Lung (tissue), 12 donors: ENCODE results near the gene MAPKAPK2. TPM values are rescaled to one million over a fixed set of nuclear protein-coding genes. Genes with fewer than 3 reads are reported as not detected.

Source experiments
- ATAC-seq: fragments of 200-7000 bp; cut with Tn5 transposase; one replicate; pipeline ENCODE4 v1.9.1; 2020; ENCODE audit warnings: moderate number of reproducible peaks; ENCODE audit not compliant: insufficient read depth, low FRiP score
- DNase-seq, 3 donors: peaks; one replicate each; pipeline ENCODE4 v3.0.0-alpha.2; 2013 to 2017
- H3K27ac ChIP-seq, 2 donors: one replicate each; pipeline ENCODE4 v1.5.1; 2013; ENCODE audit warnings: mild to moderate bottlenecking in 2 of 2, moderate library complexity in 2 of 2, control low read depth in 1 of 2, inconsistent platforms in 1 of 2, low read depth in 1 of 2, low read length in 1 of 2
- H3K27me3 ChIP-seq, 3 donors: one replicate each; pipeline ENCODE4 v1.5.1; 2013; ENCODE audit warnings: low read length in 2 of 3; ENCODE audit not compliant: control insufficient read depth in 3 of 3, insufficient read depth in 3 of 3
- H3K36me3 ChIP-seq, 4 donors: one replicate each; pipeline ENCODE4 v1.5.1; 2013; ENCODE audit warnings: low read length in 4 of 4, mild to moderate bottlenecking in 1 of 4, moderate library complexity in 1 of 4; ENCODE audit not compliant: control insufficient read depth in 4 of 4, insufficient read depth in 4 of 4
- H3K4me1 ChIP-seq, 5 donors: one replicate each; pipeline ENCODE4 v1.5.1; 2013; ENCODE audit warnings: low read length in 5 of 5, mild to moderate bottlenecking in 2 of 5, moderate library complexity in 1 of 5; ENCODE audit not compliant: control insufficient read depth in 5 of 5, insufficient read depth in 5 of 5
- H3K4me3 ChIP-seq: one replicate; pipeline ENCODE4 v1.5.1; 2013; ENCODE audit warnings: mild to moderate bottlenecking, control low read depth, moderate library complexity
- H3K9ac ChIP-seq, 2 donors: one replicate each; pipeline ENCODE4 v1.5.1; 2013; ENCODE audit warnings: low read length in 2 of 2, control low read depth in 1 of 2; ENCODE audit not compliant: insufficient read depth in 1 of 2
- H3K9me3 ChIP-seq, 4 donors: one replicate each; pipeline ENCODE4 v1.5.1; 2013; ENCODE audit warnings: low read length in 3 of 4, mild to moderate bottlenecking in 1 of 4, moderate library complexity in 1 of 4; ENCODE audit not compliant: control insufficient read depth in 4 of 4, insufficient read depth in 3 of 4
- WGBS, 2 donors: extraction: QIAGEN DNeasy Blood & Tissue Kit; methylation state at CpG; one replicate each; pipeline ENCODE4 v1.1.7; 2013; 5-methylcytosine and 5-hydroxymethylcytosine counted together
- polyA plus RNA-seq, 2 donors: library from polyadenylated mRNA; stranded (reverse); fragments of 200-250 nt; gene quantifications; one replicate each; pipeline ENCODE4 v1.2.1, GENCODE V29; 2013
- total RNA-seq, 2 donors: library from RNA; depleted of rRNA in 1 of 2; stranded (reverse); fragments of >200 nt in 1 of 2; gene quantifications; one replicate each; pipeline ENCODE4 v1.2.1, GENCODE V29; 2014 to 2021
- TF ChIP-seq, protein P1 (sequence below): IDR thresholded peaks from 2 replicates; pipeline ENCODE4 v1.5.1; 2012; ENCODE audit warnings: mild to moderate bottlenecking; ENCODE audit errors: control extremely low read depth, extremely low read depth
- donor health status: control.
- donor health status: control.
- donor health status: Bipolar disorder and iron deficiency.
- donor health status: healthy.
- donor health status: DM: yes; HTN: yes; CAD: no.

MAPKAPK2 gene
- total and polyA plus RNA-seq, 4 donors, result 35.8 to 116 (median 75.1) TPM

DNA sequence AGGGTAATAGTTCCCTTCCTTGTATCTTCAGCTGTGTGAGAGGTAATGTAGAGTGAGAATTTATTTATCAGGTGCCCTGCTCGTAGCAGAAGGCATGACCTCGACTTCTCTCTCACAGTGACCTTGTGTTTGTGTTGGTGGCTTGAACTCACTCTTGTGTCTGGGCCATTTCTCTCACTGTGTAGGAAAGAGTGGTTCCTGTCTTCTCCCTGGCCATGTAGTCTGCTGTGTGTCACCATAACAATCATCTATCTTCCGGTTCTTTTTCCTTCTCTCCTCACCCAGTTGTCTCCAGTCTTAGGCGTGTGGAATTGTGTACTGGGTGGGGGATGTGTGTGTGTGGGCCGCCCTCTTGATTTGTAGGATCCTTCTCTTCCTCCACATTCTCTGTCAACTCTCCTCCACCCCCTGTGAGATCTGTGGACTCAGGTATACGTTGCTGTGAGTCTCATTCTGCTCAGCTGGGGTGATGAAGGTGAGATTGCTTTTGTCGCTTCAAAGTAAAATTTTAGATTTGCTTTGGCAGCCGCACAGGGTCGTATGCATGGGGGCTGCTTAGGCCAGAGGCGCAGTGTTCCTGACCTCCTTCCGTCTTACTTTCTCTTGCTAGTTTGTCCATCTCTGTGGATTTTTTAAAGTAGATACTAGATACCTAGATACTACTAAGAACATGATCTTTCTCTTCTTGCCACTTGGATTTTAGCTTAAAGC is 31.6 kb downstream of the MAPKAPK2 start:
- Histone ChIP-seq H3K4me3 (no peak overlapping the region), H3K9ac (no peak overlapping the region), H3K36me3 (no peaks in the 10 kb centered on the region), H3K27me3 (no peaks in the 10 kb centered on the region), H3K4me1 (peaks cover 4 to 65% (median 13%) of the 10 kb centered on the region in 5 donors), H3K9me3 (no peaks in the 10 kb centered on the region), H3K27ac (peak overlapping the region; percentile 10 to 37)
- no peak for DNase-seq
- ATAC-seq, result no peak
- 71 to 81% methylated on average over 11 of the region's 11 CpGs for WGBS, 2 donors
- TF ChIP-seq, protein P1, sequence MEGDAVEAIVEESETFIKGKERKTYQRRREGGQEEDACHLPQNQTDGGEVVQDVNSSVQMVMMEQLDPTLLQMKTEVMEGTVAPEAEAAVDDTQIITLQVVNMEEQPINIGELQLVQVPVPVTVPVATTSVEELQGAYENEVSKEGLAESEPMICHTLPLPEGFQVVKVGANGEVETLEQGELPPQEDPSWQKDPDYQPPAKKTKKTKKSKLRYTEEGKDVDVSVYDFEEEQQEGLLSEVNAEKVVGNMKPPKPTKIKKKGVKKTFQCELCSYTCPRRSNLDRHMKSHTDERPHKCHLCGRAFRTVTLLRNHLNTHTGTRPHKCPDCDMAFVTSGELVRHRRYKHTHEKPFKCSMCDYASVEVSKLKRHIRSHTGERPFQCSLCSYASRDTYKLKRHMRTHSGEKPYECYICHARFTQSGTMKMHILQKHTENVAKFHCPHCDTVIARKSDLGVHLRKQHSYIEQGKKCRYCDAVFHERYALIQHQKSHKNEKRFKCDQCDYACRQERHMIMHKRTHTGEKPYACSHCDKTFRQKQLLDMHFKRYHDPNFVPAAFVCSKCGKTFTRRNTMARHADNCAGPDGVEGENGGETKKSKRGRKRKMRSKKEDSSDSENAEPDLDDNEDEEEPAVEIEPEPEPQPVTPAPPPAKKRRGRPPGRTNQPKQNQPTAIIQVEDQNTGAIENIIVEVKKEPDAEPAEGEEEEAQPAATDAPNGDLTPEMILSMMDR, result no peak

GRCh38 chr1:206716870-206717673 is 32.4 kb downstream of the MAPKAPK2 start:
- no peak overlapping the region for H3K4me3 ChIP-seq
- peaks cover 4 to 69% (median 13%) of the 10 kb centered on the region in 5 donors for H3K4me1 ChIP-seq
- no peak for ATAC-seq
- H3K36me3 ChIP-seq, result no peaks in the 10 kb centered on the region
- DNase-seq, result no peak
- H3K27me3 ChIP-seq, result no peaks in the 10 kb centered on the region
- peak overlapping the region in 1 of 2 donors; percentile 10 for H3K27ac ChIP-seq
- no peaks in the 10 kb centered on the region for H3K9me3 ChIP-seq
- TF ChIP-seq, protein P1, result no peak
- no peak overlapping the region for H3K9ac ChIP-seq
- WGBS, 2 donors, result 60 to 70% methylated on average over 8 of the region's 8 CpGs

- H3K36me3 ChIP-seq, result no peaks in the 10 kb centered on the region
- H3K4me3 ChIP-seq, result no peak overlapping the region
- no peak overlapping the region for H3K9ac ChIP-seq
- ATAC-seq (no peak), DNase-seq (no peak)
- TF ChIP-seq, protein P1, result no peak
- H3K27ac ChIP-seq, result no peak overlapping the region
- H3K27me3 ChIP-seq, result no peaks in the 10 kb centered on the region
- WGBS, 2 donors, result 77 to 81% methylated on average over 1 of the region's 1 CpG
- peaks cover 4 to 66% (median 13%) of the 10 kb centered on the region in 5 donors for H3K4me1 ChIP-seq
- H3K9me3 ChIP-seq, result no peaks in the 10 kb centered on the region
Observed at GRCh38 chr1:206717674-206717989, 32.9 kb downstream of the MAPKAPK2 start.
